Heart left ventricle (tissue), 16 donors: Measurements from ENCODE around the gene C14orf180. TPM values are rescaled to one million over a fixed set of nuclear protein-coding genes. Genes with fewer than 3 reads are reported as not detected.

Experiments used
- ATAC-seq, 4 donors: fragments of 200-7000 bp; cut with Tn5 transposase; one replicate each; pipeline ENCODE4 v1.9.1; 2020 to 2022; ENCODE audit warnings: moderate library complexity in 4 of 4, mild to moderate bottlenecking in 3 of 4, moderate number of reproducible peaks in 1 of 4
- DNase-seq, 5 donors: peaks; one replicate each; pipeline ENCODE4 v3.0.0-alpha.2; 2020
- H3K27ac ChIP-seq, 12 donors: fragments of 200-600 bp; sonication (generic) in 4 of 12; one replicate each; pipeline versions ENCODE4 v1.5.0 to v1.8.0; 2016 to 2022; ENCODE audit warnings: mild to moderate bottlenecking in 2 of 12
- H3K27me3 ChIP-seq, 9 donors: fragments of 200-600 bp; sonication (generic) in 2 of 9; one replicate each; pipeline versions ENCODE4 v1.5.1 to v1.8.0; 2016 to 2022; ENCODE audit warnings: mild to moderate bottlenecking in 3 of 9
- H3K36me3 ChIP-seq, 9 donors: fragments of 200-600 bp; sonication (generic) in 2 of 9; one replicate each; pipeline versions ENCODE4 v1.5.0 to v1.8.0; 2018 to 2022; ENCODE audit warnings: mild to moderate bottlenecking in 2 of 9
- H3K4me1 ChIP-seq, 12 donors: fragments of 200-600 bp; sonication (generic) in 4 of 12; one replicate each; pipeline versions ENCODE4 v1.5.0 to v1.8.0; 2016 to 2022; ENCODE audit warnings: mild to moderate bottlenecking in 3 of 12
- H3K4me3 ChIP-seq, 12 donors: fragments of 200-600 bp; sonication (generic) in 4 of 12; one replicate each; pipeline versions ENCODE4 v1.5.0 to v1.8.0; 2017 to 2022; ENCODE audit warnings: mild to moderate bottlenecking in 9 of 12, moderate library complexity in 4 of 12
- H3K9me3 ChIP-seq, 12 donors: fragments of 200-600 bp; sonication (generic) in 4 of 12; one replicate each; pipeline versions ENCODE4 v1.5.0 to v1.8.0; 2016 to 2022; ENCODE audit warnings: mild to moderate bottlenecking in 1 of 12
- POLR2A ChIP-seq, 2 donors: fragments of 450-650 bp; IDR thresholded peaks; one replicate each; pipeline ENCODE4 v1.6.1; 2017; ENCODE audit warnings: antibody characterized with exemption in 2 of 2, mild to moderate bottlenecking in 2 of 2, moderate library complexity in 2 of 2
- WGBS, 4 donors: extraction: QIAGEN DNeasy Blood & Tissue Kit in 2 of 4; methylation state at CpG; one replicate each; pipeline versions ENCODE4 v1.1.5 to v1.1.7; 2013 to 2018; 5-methylcytosine and 5-hydroxymethylcytosine counted together
- intact Hi-C, 10 donors: fragments of 100-400 bp; cut with DNase I; formaldehyde crosslinking; loops; one replicate each; pipeline versions ENCODE4 v1.11.1 to v1.14.2; 2022
- polyA plus RNA-seq, 2 donors: library from polyadenylated mRNA; stranded (reverse); fragments of 200-250 nt; gene quantifications; one replicate each; pipeline ENCODE4 v1.2.3, GENCODE V29; 2013
- total RNA-seq, 9 donors: library from RNA; depleted of rRNA in 2 of 9; stranded (reverse); fragments of >200 nt in 2 of 9; fragmentation: NEBNext Ultra II Directional in 3 of 9; extraction: Animal tissue kit (Norgen Biotek cat#: 25700) in 3 of 9; gene quantifications; one replicate each; pipeline versions ENCODE4 v1.1.0 to v1.2.4, GENCODE V29; 2016 to 2023
- TF ChIP-seq, protein P1 (sequence below), 12 donors: fragments of 200-600 bp; sonication (generic) in 4 of 12; IDR thresholded peaks; one replicate each; pipeline versions ENCODE4 v1.5.0 to v1.8.0; 2018 to 2022; ENCODE audit warnings: antibody characterized with exemption in 12 of 12, mild to moderate bottlenecking in 5 of 12
- donor health status: ischemic (EF 13 %, LVEDD 7.1; RV severe dilation, severe dysfunction).
- donor health status: healthy with polysubstance abuse.
- donor health status: DM: no; HTN: yes; CAD: no.
- donor health status: DM: no; HTN: no; CAD: no.
- donor health status: ischemic (EF 25% LVEDD 6.9; RV normal size, moderate dysfunction).
- donor health status: ischemic (EF 25% LVEDD 5.7; RV mildly dilated, moderate dysfunction).
- donor health status: healthy.
- donor health status: DM: yes; HTN: yes; CAD: no.
- donor health status: ischemic (EF 35%, LVEDD 5.7; RV mildly dilated, moderate dysfunction).
- donor health status: nonischemic (EF 11% LVEDD 7.7; RV severe dilation, severe dysfunction).
- donor health status: DM: yes; HTN: yes; CAD: no.
- donor health status: PGD.
- donor health status: ischemic (EF 29% LVEDD 5.4; RV normal size, mild dysfunction).
- donor health status: nonischemic (EF 23%, LVEDD 6.1; RV moderate dilation, normal function).

The C14orf180 gene
- total and polyA plus RNA-seq, 11 donors: 11.1 to 170 (median 75.3) TPM

- WGBS, 4 donors: 31 to 42% (median 37%) methylated on average over 12 of the region's 12 CpGs
- ATAC-seq (no peak), DNase-seq (no peak)
- H3K4me1 ChIP-seq: peaks cover 0 to 13% (median 0%) of the 10 kb centered on the region in 12 donors
- no peaks in the 10 kb centered on the region for H3K36me3 ChIP-seq
- H3K9me3 ChIP-seq: no peaks in the 10 kb centered on the region
- peaks cover 0 to 37% (median 7%) of the 10 kb centered on the region in 9 donors for H3K27me3 ChIP-seq
- no peak overlapping the region for H3K27ac ChIP-seq
- H3K4me3 ChIP-seq: no peak overlapping the region
- no peak for TF ChIP-seq POLR2A (IDR thresholded peaks at IDR 0.05)
- intact Hi-C loops: loop anchor here in 8 of 10 donors (5.0 to 10.0 kb wide), 7 partner anchors 71 to 563 kb away; partner anchors contain the start of gene KIF26A (in 3 of the 8)
These were observed 58.6 kb downstream of the C14orf180 start for GRCh38 chr14:104638190-104638589.

DNA sequence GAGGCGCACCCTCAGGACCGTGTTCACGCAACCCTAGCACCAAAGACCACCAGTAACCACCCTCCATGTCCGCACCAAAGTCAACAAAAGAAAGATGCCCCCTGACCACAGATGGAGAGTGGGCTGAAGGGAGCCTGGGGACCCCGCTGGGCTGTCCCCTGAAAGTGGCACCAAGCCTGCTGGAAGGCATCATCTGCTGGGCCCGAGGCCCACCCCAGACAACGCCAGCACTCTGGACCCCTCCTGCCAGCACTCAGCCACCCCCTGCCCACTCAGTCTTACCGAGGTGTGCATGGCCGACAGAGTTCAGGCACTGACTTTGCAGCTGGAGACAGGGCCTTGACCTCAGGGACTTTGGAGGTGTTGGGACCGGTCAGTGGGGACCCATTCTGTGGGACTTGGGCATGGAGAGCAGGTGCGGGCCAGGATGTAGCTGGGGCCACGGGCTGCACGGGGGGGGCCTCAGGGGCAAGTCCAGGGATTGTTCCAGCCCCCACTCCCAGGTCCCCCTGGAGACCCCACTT is 59.4 kb downstream of the C14orf180 start:
- no peak for TF ChIP-seq POLR2A (IDR thresholded peaks at IDR 0.05)
- TF ChIP-seq, protein P1, sequence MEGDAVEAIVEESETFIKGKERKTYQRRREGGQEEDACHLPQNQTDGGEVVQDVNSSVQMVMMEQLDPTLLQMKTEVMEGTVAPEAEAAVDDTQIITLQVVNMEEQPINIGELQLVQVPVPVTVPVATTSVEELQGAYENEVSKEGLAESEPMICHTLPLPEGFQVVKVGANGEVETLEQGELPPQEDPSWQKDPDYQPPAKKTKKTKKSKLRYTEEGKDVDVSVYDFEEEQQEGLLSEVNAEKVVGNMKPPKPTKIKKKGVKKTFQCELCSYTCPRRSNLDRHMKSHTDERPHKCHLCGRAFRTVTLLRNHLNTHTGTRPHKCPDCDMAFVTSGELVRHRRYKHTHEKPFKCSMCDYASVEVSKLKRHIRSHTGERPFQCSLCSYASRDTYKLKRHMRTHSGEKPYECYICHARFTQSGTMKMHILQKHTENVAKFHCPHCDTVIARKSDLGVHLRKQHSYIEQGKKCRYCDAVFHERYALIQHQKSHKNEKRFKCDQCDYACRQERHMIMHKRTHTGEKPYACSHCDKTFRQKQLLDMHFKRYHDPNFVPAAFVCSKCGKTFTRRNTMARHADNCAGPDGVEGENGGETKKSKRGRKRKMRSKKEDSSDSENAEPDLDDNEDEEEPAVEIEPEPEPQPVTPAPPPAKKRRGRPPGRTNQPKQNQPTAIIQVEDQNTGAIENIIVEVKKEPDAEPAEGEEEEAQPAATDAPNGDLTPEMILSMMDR (IDR thresholded peaks at IDR 0.05): no peak
- intact Hi-C loops: loop anchor here in 8 of 10 donors (1.0 to 10.0 kb wide), 8 partner anchors 72 to 564 kb away; partner anchors contain the start of gene KIF26A (in 3 of the 8)
- H3K36me3 ChIP-seq: no peaks in the 10 kb centered on the region
- H3K4me1 ChIP-seq: peaks cover 0 to 13% (median 0%) of the 10 kb centered on the region in 12 donors
- no peak for ATAC-seq
- no peaks in the 10 kb centered on the region for H3K9me3 ChIP-seq
- H3K27me3 ChIP-seq: peaks cover 0 to 37% (median 6%) of the 10 kb centered on the region in 9 donors
- no peak for DNase-seq
- H3K27ac ChIP-seq: no peak overlapping the region
- 78 to 84% (median 81%) methylated on average over 7 to 13 of the region's 13 CpGs for WGBS, 4 donors
- H3K4me3 ChIP-seq: no peak overlapping the region

DNA sequence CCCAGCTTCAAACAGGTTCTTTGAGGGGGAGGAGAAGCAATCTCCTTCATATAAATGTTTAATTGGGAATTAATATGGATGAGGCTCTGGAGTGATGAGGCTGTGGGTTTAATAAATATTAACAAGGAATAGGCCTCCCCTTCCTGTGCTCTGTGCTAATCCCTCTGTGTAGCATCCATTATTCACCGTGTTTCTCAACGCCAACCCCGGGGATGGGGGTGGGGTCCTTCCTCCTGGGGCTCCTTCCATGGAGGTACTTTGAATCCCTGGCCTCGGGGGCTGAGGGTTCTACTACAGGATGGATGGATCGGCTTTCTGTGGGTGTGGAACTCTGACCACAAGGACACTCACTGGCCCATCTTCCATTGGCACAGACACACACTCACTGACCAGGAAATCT is 59.9 kb downstream of the C14orf180 start:
- intact Hi-C loops: loop anchor here in 8 of 10 donors (1.0 to 10.0 kb wide), 8 partner anchors 72 to 565 kb away; partner anchors contain the start of gene KIF26A (in 3 of the 8)
- WGBS, 4 donors: 59 to 76% (median 64%) methylated on average over 5 of the region's 5 CpGs
- H3K9me3 ChIP-seq: no peaks in the 10 kb centered on the region
- H3K4me1 ChIP-seq: peaks cover 0 to 15% (median 0%) of the 10 kb centered on the region in 12 donors
- TF ChIP-seq, protein P1 (IDR thresholded peaks at IDR 0.05): no peak
- TF ChIP-seq POLR2A (IDR thresholded peaks at IDR 0.05): no peak
- no peak overlapping the region for H3K27ac ChIP-seq
- no peaks in the 10 kb centered on the region for H3K36me3 ChIP-seq
- peaks cover 0 to 32% (median 3%) of the 10 kb centered on the region in 9 donors for H3K27me3 ChIP-seq
- ATAC-seq: no peak
- H3K4me3 ChIP-seq: no peak overlapping the region
- DNase-seq: no peak

Other genes with a start within 250 kb of the C14orf180 start
- 1 to 10 TPM in 1 of 9 donors, under 1 TPM in 4, not detected in 4; 0.25 to 1.1 (median 0.40) TPM for gene TMEM179, start 25.0 kb downstream of the C14orf180 start, total RNA-seq
- under 1 TPM; 0.15 to 0.61 TPM for gene TMEM179, start 25.0 kb downstream of the C14orf180 start, polyA plus RNA-seq
- 10 to 100 TPM; 26.0 to 58.9 (median 28.8) TPM for gene INF2, start 109.9 kb downstream of the C14orf180 start, total RNA-seq
- 10 to 100 TPM; 27.3 to 32.5 TPM for gene INF2, start 109.9 kb downstream of the C14orf180 start, polyA plus RNA-seq
- 100 to 1,000 TPM in 8 of 9 donors, 10 to 100 TPM in 1; 78.9 to 247 (median 160) TPM for gene ADSS1, start 144.5 kb downstream of the C14orf180 start, total RNA-seq
- gene ADSS1, start 144.5 kb downstream of the C14orf180 start, polyA plus RNA-seq: 100 to 1,000 TPM in 1 of 2 donors, 10 to 100 TPM in 1; 64.7 to 258 TPM
- 100 to 1,000 TPM in 2 of 9 donors, 10 to 100 TPM in 7; 41.0 to 203 (median 53.9) TPM for gene SIVA1, start 173.4 kb downstream of the C14orf180 start, total RNA-seq
- 100 to 1,000 TPM; 126 to 191 TPM for gene SIVA1, start 173.4 kb downstream of the C14orf180 start, polyA plus RNA-seq
- 100 to 1,000 TPM; 115 to 173 (median 143) TPM for gene AKT1, start 216.0 kb downstream of the C14orf180 start, total RNA-seq
- gene AKT1, start 216.0 kb downstream of the C14orf180 start, polyA plus RNA-seq: 100 to 1,000 TPM; 108 to 129 TPM
- 10 to 100 TPM in 3 of 9 donors, 1 to 10 TPM in 6; 4.9 to 12.9 (median 7.4) TPM for gene ZBTB42, start 221.3 kb downstream of the C14orf180 start, total RNA-seq
- 10 to 100 TPM in 1 of 2 donors, 1 to 10 TPM in 1; 4.2 to 12.3 TPM for gene ZBTB42, start 221.3 kb downstream of the C14orf180 start, polyA plus RNA-seq